Right ventricle myocardium superior (tissue), 1 donor: Measurements from ENCODE around the gene FAM83G. TPM values are rescaled to one million over a fixed set of nuclear protein-coding genes. Genes with fewer than 3 reads are reported as not detected.
"Not testable (repeated sequence)": the region's sequence is repeated elsewhere in the genome, so short reads cannot be mapped to it uniquely, and the experiment has no call there.

Experiments
- ATAC-seq: fragments of 200-7000 bp; cut with Tn5 transposase; one replicate; pipeline ENCODE4 v1.9.1; 2020; ENCODE audit warnings: mild to moderate bottlenecking; ENCODE audit not compliant: poor library complexity
- DNase-seq: peaks from one replicate; pipeline ENCODE4 v3.0.0-alpha.2; 2020
- intact Hi-C: fragments of 100-400 bp; cut with DNase I; formaldehyde crosslinking; loops from one replicate; pipeline ENCODE4 v1.11.2; 2022
- long read RNA-seq: library from polyadenylated mRNA; unstranded; transcript quantifications from one replicate; pipeline ENCODE4 v2.0.0, GENCODE V29; 2021
- total RNA-seq: library from RNA; stranded (reverse); fragmentation: NEBNext Ultra II Directional; extraction: Animal tissue kit (Norgen Biotek cat#: 25700); gene quantifications from one replicate; pipeline ENCODE4 v1.2.1, GENCODE V29; 2021
- donor health status: DM: no; HTN: yes; CAD: no; lungs with severe emphysema.

Gene FAM83G, protein sequence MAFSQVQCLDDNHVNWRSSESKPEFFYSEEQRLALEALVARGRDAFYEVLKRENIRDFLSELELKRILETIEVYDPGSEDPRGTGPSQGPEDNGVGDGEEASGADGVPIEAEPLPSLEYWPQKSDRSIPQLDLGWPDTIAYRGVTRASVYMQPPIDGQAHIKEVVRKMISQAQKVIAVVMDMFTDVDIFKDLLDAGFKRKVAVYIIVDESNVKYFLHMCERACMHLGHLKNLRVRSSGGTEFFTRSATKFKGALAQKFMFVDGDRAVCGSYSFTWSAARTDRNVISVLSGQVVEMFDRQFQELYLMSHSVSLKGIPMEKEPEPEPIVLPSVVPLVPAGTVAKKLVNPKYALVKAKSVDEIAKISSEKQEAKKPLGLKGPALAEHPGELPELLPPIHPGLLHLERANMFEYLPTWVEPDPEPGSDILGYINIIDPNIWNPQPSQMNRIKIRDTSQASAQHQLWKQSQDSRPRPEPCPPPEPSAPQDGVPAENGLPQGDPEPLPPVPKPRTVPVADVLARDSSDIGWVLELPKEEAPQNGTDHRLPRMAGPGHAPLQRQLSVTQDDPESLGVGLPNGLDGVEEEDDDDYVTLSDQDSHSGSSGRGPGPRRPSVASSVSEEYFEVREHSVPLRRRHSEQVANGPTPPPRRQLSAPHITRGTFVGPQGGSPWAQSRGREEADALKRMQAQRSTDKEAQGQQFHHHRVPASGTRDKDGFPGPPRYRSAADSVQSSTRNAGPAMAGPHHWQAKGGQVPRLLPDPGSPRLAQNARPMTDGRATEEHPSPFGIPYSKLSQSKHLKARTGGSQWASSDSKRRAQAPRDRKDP
- 1.9 TPM for total RNA-seq
- long read RNA-seq, full-length matches to known transcripts: 1 of 7 reads
- long read RNA-seq, partial matches to known transcripts: 6 of 7 reads
- long read RNA-seq, other reads (novel, unspliced or antisense): 0 of 7 reads

- ATAC-seq (peak; percentile 71), DNase-seq (peak; percentile 74)
- intact Hi-C loops: no loop called here
Measured at GRCh38 chr17:19004421-19005136, at the start of gene FAM83G. Gene FAM83G, minus strand, starts transcription at chr17:19004764. Its CDS starts 723 bp downstream, at chr17:19004041.

- ATAC-seq, intact Hi-C loops, DNase-seq: not testable (repeated sequence)
Measured at GRCh38 chr17:19048826-19049225, 44.3 kb upstream of the FAM83G start.

DNA sequence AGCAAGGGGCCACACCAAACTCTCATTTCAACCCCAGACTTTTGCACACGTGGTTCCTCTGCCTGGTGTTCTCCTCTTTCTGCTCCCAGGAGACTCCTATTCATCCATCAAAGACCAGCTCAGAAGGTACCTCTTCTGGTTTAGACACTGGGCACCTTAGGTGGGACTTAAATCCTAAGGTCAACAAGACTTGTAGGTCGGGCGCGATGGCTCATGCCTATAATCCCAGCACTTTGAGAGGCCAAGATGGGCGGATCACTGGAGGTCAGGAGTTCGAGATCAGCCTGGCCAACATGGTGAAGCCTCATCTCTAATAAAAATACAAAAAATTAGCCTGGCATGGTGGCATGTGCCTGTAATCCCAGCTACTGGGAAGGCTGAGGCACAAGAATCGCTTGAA, 42.9 kb upstream of the FAM83G start:
- intact Hi-C loops, DNase-seq, ATAC-seq: not testable (repeated sequence)

GRCh38 chr17:19046782-19047375, 42.3 kb upstream of the FAM83G start, which contains the start of gene GRAP:
Gene GRAP, minus strand, starts transcription at chr17:19046957. Its CDS starts 31 bp downstream, at chr17:19046926.
- DNase-seq, intact Hi-C loops: not testable (repeated sequence)
- ATAC-seq: peak; percentile 52

- ATAC-seq, intact Hi-C loops: not testable (repeated sequence)
Measured at GRCh38 chr17:19044643-19045042, 40.1 kb upstream of the FAM83G start.

DNA sequence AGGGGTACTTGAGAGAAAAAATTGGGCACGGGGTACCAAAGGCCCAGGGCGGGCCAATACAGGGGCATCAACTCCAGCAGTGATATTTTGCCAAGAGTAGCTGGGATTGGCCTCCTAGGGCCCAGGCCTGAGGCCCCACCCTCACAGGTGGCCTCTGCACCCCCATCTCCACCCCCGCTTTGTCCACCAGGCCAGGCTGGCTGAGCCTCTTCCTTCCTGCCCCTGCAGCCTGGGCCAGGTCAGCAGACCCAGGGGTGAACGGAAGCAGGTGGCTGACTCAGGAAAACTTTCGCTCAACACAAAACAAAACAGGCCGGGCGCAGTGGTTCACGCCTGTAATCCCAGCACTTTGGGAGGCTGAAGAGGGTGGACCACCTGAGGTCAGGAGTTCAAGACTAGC, 38.5 kb upstream of the FAM83G start:
- intact Hi-C loops, DNase-seq, ATAC-seq: not testable (repeated sequence)

More at GRCh38 chr17:19044643-19045042, 40.1 kb upstream of the FAM83G start:
- not testable (repeated sequence) for DNase-seq

DNA sequence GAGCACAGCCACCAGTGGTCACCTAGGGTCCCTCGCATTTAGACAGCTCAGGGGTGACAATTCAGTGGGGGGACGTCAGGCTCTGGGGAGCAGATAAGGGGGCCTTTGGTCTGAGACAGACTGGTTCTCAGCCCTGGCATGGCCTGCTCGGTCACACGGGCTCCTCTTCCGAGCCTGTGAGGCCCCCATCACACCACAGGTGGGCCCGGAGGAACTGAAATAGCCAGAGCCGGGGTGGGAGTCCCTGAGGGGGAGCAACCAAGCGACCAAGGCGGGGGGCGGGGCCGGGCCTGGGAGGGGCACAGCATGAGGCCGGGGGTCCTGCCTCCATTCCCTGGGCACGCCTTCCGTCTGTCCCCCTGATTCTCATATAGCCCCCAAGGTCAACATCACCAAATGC, 37.8 kb upstream of the FAM83G start:
- intact Hi-C loops, ATAC-seq, DNase-seq: not testable (repeated sequence)

- ATAC-seq, DNase-seq, intact Hi-C loops: not testable (repeated sequence)
Measured at GRCh38 chr17:19041871-19042270, 37.3 kb upstream of the FAM83G start.

GRCh38 chr17:19040350-19040749, 35.8 kb upstream of the FAM83G start:
- DNase-seq, intact Hi-C loops, ATAC-seq: not testable (repeated sequence)

DNA sequence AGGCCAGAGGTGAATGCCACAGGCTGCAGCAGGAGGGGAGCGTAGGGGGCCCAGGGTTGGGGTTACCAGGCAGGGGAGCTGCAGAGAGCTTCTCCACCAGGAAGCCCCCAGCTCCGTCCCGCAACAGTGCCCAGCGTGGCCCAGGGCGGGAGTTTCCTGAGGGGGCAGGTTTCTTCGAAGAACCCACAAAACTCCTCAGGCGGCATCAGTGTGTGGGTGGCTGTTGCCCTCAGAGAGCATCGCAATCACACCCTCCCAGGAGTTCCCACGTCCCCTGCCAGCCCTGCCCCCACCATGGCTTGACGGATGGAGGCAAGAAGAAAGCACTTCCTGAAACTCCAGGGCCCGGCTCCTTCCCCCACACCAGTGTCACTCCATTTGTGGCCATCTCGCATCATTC, 34.2 kb upstream of the FAM83G start:
- ATAC-seq, intact Hi-C loops, DNase-seq: not testable (repeated sequence)

DNA sequence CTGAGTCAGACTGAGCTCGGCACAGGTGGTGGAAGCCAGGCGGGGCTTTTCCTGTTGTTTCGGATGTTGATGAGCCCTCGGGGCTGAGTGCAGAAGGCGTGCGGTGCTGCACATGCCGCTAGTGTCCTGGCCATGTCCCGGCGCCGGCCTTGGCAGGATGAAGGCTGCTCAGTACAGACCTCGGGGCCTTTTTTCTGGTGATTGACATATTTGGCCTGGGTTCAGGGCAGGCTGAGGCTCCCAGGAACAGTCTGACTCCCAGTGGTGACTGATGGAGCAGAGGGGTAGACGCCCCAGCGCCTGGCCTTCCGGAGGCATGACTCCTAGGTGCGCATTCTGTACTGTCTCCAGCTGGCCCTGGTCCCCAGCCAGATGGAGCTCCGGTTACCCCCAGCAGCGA, 33.4 kb upstream of the FAM83G start:
- intact Hi-C loops, DNase-seq: not testable (repeated sequence)
- ATAC-seq: peak; percentile 83

DNA sequence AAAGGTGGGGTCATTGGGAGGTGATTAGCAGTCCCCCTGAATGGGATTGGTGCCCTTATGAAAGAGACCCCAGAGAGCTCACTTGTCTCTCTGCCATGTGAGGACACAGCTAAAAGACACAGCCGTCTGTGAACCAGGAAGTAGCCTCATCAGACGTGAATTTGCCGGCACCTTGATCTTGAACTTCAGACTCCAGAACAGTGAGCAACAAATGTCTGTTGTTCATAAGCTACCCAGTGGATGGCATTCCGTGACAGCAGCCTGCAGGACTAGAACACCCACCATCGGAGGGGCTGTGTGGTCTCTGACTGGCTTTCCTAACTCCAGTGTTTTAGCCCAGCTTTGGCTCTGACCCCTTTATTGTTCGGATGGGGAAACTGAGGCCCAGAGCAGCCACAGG, 33.0 kb upstream of the FAM83G start:
- intact Hi-C loops, DNase-seq, ATAC-seq: not testable (repeated sequence)

- ATAC-seq, intact Hi-C loops, DNase-seq: not testable (repeated sequence)
Measured at GRCh38 chr17:19036186-19036585, 31.6 kb upstream of the FAM83G start.

DNA sequence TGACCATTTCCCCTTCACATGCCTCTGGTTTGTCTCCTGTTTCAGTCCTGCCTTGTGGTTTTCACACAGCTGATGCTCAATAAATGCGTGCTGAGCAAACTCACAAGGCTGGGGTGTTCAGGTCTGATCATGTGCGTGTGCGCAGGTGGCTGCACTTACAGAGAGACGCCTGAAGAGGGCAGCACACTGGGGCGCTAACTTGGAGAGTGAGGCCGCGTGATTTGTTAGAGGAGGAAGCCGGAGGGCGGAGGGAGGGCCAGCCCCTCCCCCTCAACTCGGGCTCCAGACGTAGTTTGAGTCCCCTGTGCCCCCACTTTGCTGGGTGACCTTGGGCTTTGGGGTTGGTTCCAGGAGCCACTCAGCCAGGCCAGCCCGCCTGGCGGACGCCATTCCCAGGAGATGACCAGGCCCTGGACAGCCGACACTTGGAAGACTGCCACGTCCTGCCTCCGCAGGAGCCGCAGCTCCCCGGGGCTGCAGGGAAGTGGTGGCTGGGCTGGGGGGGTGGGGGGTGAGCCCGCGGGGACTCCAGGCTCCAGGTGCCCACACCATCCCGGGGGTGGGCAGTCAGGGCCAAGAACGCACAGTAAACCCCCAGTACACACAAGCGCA, 27.9 kb upstream of the FAM83G start:
- intact Hi-C loops, DNase-seq: not testable (repeated sequence)
- peak; percentile 90 for ATAC-seq

- intact Hi-C loops: not testable (repeated sequence)
- ATAC-seq (peak; percentile 90), DNase-seq (peak; percentile 73)
Measured at GRCh38 chr17:19031729-19032128, 27.2 kb upstream of the FAM83G start.

DNA sequence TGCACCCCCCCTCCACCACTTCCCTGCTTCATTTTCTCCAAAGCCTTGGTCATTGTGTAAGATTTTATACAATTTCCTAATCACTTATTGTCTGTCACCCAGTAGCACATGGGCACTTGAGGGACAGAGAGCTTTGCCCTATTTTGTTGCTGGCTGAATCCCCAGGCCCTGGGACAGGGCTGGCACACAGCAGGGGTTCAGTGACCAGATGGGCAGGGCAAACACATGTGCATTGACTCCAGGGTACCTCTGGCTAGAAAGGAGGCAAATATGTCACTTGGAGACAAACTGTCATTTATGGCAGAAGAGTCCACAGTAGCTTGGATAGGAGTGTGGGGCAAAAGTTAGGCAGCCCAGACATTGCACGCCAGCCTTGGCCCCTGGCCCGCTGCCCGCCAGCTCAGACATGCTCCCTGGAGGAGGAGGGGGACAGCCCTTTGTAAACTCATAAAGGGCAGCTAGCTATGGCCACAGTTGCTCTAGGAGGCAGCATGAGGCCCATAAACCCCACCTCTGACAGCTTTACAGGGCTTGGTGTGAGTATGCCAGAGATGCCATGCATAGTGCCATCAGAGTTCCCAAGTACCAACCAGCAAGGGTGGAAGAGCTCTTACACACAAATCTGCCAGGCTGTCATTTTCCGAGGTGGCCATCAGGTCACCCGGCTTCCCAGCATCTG, 26.3 kb upstream of the FAM83G start:
- DNase-seq, ATAC-seq, intact Hi-C loops: not testable (repeated sequence)

DNA sequence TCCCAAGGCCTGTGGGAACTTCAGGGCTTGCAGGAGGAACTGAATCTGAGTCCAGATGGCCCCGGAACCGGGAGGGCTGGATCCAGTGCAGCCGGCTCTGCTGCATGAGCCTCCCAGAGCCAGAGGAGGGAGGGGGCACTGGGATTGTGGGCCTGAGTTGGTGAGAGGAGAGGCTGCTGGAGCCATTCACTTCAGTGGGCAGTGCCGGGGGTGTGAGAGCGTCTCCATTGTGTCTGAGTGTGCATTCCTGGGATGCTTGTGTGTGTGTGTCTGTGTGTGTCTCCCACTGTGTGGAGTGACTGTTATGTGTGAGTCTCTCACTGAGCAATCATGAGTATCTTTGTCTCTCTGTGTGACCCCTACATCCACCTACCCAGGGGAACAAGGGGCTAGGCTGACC, 25.2 kb upstream of the FAM83G start:
- ATAC-seq, intact Hi-C loops, DNase-seq: not testable (repeated sequence)
